ENCODE results near the gene DEFB129.
"Not testable (repeated sequence)": the region's sequence is repeated elsewhere in the genome, so short reads cannot be mapped to it uniquely, and the experiment has no call there.

The DEFB129 gene

GRCh38 chr20:226958-227357 is at the start of gene DEFB129:
TSS of gene DEFB129 (plus strand) at chr20:227258. CDS start at chr20:227289, 31 bp downstream.
- no peak for DNase-seq

GRCh38 chr20:184288-184687 is 42.8 kb upstream of the DEFB129 start:
- DNase-seq = no peak

GRCh38 chr20:187733-188132 is 39.3 kb upstream of the DEFB129 start:
- no peak for DNase-seq

GRCh38 chr20:189611-190010 is 37.4 kb upstream of the DEFB129 start, which contains the start of gene DEFB128:
TSS of gene DEFB128 (minus strand) at chr20:189711. CDS start at chr20:189623, 88 bp downstream.
- DNase-seq = no peak

- no peak for DNase-seq
Measured at GRCh38 chr20:198225-198624, 28.8 kb upstream of the DEFB129 start.

GRCh38 chr20:199996-200395 is 27.1 kb upstream of the DEFB129 start:
- no peak for DNase-seq

- DNase-seq = not testable (repeated sequence)
Measured at GRCh38 chr20:203630-204029, 23.4 kb upstream of the DEFB129 start.

GRCh38 chr20:208942-209566 is 18.0 kb upstream of the DEFB129 start:
- DNase-seq = peak in 2 of 51 donors; percentile 8 to 23

GRCh38 chr20:210809-211502 is 16.1 kb upstream of the DEFB129 start:
- DNase-seq = no peak

GRCh38 chr20:214383-214782 is 12.7 kb upstream of the DEFB129 start:
- no peak for DNase-seq

GRCh38 chr20:215796-216195 is 11.3 kb upstream of the DEFB129 start:
- no peak for DNase-seq

GRCh38 chr20:217266-217665 is 9.8 kb upstream of the DEFB129 start:
- no peak for DNase-seq

GRCh38 chr20:219290-220115 is 7.6 kb upstream of the DEFB129 start:
- DNase-seq = no peak

- DNase-seq = no peak
Measured at GRCh38 chr20:221258-221830, 5.7 kb upstream of the DEFB129 start.

- DNase-seq = not testable (repeated sequence)
Measured at GRCh38 chr20:225879-226278, 1.2 kb upstream of the DEFB129 start.

GRCh38 chr20:227439-228105 is 514 bp downstream of the DEFB129 start:
- DNase-seq = peak in 1 of 51 donors; percentile 2

- peak in 8 of 51 donors; percentile 1 to 21 (median 6) for DNase-seq
Measured at GRCh38 chr20:235891-236290, 8.8 kb downstream of the DEFB129 start.

- peak in 10 of 51 donors; percentile 1 to 25 (median 8) for DNase-seq
Measured at GRCh38 chr20:237489-237888, 10.4 kb downstream of the DEFB129 start.

- DNase-seq = no peak
Measured at GRCh38 chr20:237929-238328, 10.9 kb downstream of the DEFB129 start.

- no peak for DNase-seq
Measured at GRCh38 chr20:242905-243304, 15.8 kb downstream of the DEFB129 start.

- no peak for DNase-seq
Measured at GRCh38 chr20:251354-251753, 24.3 kb downstream of the DEFB129 start.
